Globus pallidus (tissue), 1 donor: ENCODE measurements around the gene MPPED1.

Experiments
- DNase-seq: peaks from one replicate; pipeline ENCODE4 v3.0.0-alpha.2; 2015; ENCODE audit warnings: low spot score

The MPPED1 gene

DNA sequence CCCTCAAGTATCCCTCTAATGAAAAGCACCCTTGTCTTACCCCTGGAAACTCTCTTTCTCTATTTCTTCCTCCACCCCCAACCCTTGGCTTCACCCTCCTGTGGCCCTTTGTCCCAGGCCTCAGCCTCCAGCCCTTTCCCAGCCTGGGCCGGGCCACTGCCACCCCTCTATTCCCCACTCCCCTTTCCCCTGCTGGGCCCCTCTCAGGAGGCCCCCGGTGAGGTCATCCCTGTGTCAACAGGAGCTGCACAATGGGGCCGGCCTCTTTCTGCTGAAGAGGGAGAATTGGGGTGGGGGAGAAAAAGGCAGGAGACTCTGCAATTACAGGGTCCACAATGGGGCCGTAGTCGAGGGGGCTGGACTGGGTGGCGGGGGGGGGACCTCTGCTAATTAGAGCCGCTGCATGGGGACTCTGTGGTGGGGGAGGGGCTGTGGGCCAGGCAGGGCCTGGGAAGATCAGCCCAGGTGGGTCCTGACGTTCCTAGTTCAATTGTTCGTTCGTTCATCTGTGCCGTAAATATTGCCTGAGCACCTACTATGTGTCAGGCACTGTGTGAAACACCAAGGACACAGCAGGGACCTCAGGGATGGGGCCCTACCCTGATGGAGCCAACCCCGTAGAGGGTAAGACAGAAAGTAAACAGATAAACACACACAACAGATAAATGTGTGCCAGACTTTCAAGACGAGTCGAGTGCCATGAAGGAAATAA is 18.5 kb upstream of the MPPED1 start:
- DNase-seq, result no peak

GRCh38 chr22:43393844-43394474 is 17.9 kb upstream of the MPPED1 start:
- no peak for DNase-seq

GRCh38 chr22:43395086-43395695 is 16.6 kb upstream of the MPPED1 start:
- DNase-seq, result no peak

DNA sequence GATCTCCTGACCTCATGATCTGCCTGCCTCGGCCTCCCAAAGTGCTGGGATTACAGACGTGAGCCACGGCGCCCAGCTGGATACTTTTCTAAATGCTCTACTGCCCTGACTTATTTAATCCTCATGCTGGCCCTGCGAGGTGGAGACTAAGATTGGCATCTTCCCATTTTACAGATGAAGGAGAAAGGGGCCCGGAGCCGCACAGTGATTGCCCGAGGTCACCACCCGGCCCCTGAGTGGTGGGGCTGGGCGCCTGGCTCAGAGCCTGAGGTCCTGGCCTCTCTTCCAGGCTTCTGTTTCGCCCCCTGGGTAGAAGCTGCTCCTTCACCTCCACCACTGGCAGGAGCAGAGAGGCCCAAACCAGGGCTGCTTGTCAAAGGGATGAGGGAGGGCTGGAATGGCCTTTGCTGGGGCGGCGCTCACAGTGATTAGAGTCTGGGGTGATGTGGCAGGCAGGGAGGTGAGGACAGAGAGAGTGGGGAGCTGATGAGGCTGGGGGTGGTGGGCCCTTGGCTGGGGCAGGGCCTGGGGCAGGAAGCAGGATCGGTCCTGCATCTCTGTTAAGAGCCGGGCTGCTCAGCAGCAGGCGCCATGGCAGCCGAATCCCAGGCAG is 15.4 kb upstream of the MPPED1 start:
- no peak for DNase-seq

DNA sequence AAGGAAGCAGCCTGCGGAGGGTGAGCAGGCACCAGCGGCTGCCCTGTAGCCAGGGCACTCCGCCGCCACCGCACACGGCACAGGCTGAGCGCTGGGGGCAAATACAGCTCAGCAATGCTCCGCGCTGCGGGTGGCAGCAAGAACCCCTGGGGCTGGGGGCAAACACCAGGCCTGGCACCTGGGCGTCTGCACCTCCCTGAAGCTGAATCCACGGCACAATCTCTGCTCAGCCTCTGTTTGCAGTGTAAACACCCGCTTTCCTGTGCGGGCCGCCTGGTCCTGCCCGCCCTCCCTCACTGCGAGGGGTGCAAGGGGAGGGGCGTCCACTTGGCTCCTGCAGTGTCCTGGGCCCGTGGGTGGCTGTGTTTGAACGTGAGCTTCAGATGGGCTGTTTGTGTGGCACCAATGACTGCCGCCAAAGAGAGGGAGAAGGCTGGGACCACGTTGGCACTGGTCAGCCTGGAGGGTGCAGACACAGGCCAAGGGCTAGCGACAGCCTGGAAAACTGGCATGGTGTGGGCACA is 14.8 kb upstream of the MPPED1 start:
- DNase-seq, result no peak

GRCh38 chr22:43397766-43398165 is 14.0 kb upstream of the MPPED1 start:
- no peak for DNase-seq

- no peak for DNase-seq
Measured at GRCh38 chr22:43398246-43398645, 13.6 kb upstream of the MPPED1 start.

DNA sequence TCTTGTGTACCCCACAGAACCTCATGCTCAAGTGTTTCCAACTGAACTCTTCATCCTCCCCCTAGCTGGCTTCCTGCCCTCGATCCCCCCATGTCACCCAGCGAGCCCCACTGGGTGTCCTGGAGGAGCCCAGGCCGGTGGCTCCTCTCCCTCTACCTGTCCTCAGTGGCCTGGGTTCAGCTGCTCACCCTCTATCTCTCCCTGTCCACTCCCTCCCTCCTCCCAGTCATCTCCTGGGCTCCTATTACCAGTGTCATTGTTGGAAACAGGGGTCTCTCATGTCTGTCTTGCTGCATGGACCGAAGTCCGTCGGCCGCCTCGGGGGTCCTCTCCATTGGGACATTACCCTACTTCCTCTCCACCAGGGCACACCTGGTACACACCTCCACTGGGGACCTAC is 12.9 kb upstream of the MPPED1 start:
- no peak for DNase-seq

DNA sequence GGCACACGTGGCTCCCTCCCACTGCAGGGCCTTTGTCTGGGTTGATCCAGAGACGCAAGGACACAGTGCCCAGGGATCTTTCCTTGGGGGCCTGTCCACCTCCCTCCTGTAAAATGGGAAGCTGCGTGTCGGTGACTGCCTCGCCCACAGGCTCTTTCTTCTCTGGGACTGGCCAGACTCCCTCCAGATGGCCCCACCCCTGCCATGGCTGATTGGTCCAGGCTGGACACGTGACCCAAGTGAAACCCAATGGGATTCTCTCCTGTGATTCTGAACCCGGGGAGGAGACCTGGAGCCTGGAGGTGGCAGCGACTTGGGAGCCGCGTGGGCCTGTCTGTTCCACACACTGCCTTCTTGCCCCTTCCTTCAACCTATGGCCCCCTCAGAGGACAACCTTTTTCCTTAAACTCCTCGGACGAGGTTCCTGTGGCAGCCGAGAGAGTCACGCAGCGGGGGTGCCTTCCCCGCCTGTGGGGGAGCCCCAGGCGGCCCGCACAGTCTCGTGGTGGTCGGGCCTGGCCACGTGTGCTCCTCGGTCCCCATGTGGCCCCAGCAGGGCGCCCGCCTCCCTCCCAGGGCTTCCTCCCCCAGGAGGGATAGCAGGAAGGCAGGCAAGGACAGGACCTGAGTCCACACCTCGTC is 12.4 kb upstream of the MPPED1 start:
- no peak for DNase-seq

DNA sequence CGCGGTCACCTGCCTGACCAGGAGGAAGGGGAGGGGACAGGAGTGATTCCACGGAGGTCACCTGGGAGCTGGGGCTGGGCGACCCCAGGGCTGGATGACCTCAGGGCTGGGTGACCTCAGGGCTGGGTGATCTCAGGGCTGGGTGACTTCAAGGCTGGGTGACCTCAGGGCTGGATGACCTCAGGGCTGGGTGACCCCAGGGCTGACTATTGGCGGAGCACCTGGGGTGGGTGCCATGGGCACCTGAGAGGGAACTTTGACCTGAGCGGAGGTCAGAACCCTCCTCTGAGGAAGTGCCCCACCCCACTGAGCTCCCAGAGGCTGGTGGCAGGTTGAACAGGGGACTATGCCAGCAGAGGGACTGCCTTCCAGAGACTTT is 11.8 kb upstream of the MPPED1 start:
- no peak for DNase-seq

GRCh38 chr22:43400449-43400848 is 11.4 kb upstream of the MPPED1 start:
- DNase-seq, result no peak

DNA sequence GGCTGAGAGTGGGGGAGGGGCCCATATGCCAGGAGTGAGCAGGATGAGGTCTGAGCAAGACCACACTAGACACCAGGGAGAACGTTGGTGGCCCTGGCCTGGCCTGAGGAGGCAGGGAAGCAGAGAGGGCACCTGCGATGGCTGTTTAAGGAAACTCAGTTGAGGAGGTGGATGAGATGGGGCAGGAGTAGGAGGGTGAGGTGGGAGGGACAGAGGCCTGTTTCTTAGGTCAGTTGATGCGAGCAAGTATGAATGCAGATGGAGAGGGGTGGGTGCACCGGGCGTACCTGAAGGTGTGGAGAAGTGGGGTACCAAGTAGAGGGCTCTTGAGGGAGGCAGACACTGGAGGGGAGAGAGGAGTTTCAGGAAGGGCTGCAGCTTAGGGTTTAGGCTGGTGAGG is 10.6 kb upstream of the MPPED1 start:
- DNase-seq, result no peak

- DNase-seq, result no peak
Measured at GRCh38 chr22:43401661-43402060, 10.2 kb upstream of the MPPED1 start.

DNA sequence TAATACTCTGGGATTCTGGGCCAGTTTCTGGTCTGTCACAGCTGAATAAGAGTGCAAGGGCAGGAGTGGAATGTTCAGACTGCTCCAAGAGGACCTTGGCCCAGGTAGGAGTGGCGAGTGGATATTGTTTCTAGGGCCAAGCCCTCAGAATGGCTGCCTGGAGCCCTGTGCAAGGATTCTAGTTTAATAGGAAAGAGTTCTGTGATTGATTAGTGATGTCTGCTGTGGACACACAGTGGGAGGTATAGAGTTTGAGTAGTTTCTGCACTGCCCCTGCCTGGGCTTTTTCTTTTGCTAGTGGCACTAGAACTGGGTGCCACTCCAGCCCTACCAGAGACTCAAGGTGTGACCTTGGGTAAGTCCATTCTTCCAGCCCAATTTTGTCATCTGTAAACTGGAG is 9.7 kb upstream of the MPPED1 start:
- DNase-seq, result no peak

DNA sequence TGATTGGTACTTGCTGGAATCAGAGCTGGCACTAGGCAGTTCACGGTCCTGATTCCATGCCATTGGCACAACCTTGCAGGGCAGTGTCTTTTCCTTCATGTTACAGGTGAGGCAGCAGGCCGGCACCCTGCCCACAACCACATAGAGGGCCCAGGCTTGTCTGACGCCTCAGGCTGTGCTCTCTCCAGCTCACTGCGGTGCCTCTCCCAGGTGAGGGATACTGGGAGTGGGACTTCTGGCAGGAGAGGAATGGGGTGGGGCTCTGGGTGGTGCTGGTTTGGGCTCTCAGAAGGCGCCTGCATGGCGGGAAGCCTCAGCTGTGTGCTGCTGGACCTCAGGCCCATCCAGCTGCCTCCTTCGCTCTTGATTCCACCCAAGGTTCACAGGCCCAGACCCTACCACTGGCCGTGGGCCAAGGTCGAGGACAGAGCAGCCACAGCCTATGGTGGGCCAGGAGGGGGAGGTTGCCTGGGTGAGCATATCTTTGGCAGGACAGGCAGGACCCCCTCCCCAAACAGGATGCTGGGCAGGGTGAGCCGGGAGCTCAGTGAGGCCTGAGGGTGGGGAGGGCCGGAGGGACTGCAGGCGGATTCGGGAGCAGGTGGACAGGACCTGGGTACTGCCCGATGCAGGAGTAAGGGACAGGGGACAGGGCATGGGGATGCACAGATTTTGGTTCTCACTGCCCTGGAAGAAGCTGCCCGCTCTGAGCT is 7.0 kb upstream of the MPPED1 start:
- DNase-seq, result no peak

DNA sequence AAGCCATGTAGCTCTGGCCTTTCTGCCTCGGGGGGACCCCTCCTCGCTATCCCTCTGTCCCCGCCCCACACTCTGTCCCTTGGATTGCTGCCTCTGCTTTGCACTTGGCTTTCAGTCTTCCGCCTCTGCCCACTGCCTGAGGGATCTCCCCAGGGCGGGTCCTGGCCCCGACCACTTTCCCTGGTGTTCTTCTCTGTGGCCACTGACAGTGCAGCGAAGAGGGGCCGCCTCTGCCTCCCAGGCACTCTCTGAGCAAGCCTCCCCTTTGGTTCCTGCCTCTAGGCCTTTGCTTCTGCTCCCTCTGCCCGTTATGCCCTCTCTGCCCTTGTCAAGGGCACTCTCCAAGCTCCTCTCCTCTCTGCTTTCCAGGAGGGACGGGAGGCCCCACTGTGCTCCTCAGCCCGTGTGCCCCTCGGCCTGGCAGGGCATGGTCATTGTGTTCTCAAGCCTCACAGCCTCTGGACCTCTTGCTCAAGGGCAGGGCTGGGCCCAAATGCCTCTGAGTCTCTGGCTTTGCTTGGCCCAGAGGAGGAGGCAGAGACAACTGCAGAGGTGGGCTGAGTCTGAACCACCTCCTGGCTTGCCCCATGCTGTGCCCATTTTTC is 5.5 kb upstream of the MPPED1 start:
- DNase-seq, result no peak

DNA sequence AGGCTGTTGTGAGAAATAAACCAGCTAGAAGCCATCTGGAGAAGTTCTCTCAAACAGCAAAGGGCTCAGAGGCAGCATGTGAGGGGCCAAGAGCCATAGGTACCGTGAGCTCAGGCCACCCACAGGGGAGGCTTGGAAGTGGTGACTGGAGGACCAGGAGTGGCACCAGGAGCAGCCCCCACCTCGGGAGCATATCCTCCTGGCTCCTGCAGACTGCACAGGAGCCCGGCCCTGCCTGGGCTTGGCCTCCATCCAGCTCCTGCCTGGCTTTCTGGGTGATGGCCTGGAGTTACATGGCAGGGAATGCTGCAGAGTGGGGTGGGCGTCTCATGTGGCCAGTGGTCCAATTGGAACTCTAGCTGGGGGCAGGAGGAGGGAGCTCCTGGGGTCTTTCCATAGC is 4.2 kb upstream of the MPPED1 start:
- no peak for DNase-seq

GRCh38 chr22:43408009-43408408 is 3.8 kb upstream of the MPPED1 start:
- DNase-seq, result no peak

DNA sequence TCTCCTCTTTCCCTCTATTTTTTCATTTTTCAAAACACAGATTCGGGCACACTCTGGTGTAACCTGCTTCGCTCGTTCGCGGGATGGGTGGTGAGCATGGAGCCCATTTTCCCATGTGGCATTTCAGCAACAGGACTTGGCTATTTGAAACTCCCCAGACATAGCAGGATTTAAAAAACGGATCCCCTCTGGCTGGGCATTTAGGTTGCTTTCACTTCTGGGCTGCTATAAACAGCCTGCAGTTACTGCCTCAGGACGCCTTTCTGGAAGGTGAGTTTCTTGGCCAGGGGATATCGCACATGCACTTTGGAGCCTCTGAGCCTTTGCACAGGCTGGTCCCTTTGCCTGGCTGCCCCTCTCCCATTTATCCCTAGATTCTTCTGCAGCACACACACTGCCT is 2.8 kb upstream of the MPPED1 start:
- DNase-seq, result no peak

DNA sequence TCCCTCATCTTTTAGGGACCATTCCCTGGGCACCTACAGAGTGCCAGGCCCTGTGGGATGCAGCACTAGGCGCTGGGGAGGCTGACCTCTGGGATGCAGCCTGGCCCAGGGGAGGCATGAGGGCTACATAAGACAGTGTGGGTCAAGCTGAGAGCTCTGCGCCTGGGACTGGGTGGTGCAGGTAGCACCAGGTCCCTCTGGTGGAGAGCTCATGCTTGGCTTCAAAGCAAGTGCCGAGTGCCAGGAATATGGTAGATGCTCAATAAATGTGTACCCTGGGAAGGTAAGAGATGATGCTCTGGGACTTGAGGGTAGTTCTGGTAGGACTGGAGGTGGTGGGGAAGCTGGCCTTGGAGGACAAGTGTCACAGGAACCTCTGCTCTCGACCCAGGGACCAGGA is 2.0 kb upstream of the MPPED1 start:
- no peak for DNase-seq
